IMR-90 (cell line): ENCODE measurements around the gene MND1. TPM values are rescaled to one million over a fixed set of nuclear protein-coding genes. Genes with fewer than 3 reads are reported as not detected.

Source experiments
- ATAC-seq: fragments of 200-7000 bp; cut with Tn5 transposase; 2 replicates; pipeline ENCODE4 v1.9.1; 2020; ENCODE audit warnings: low read depth, mild to moderate bottlenecking, moderate library complexity
- BruUV-seq: library from RNA; stranded (reverse); fragments of 400-500 nt; replicated peaks from 2 replicates; lab custom pipeline; 2021; lab: Mats Ljungman, UMichigan
- CTCF ChIA-PET: fragments of 300-600 bp; formaldehyde crosslinking; extraction: SDS; loops from one replicate; lab custom pipeline; 2021; ENCODE audit warnings: antibody characterized with exemption; lab: Yijun Ruan, JAX
- POLR2A ChIA-PET: fragments of 300-600 bp; sonication (Branson Sonifier 250); formaldehyde crosslinking; loops from one replicate; lab custom pipeline; 2022; ENCODE audit warnings: antibody characterized with exemption; ENCODE audit not compliant: unreplicated experiment; lab: Charles Lee
- DNase-seq: peaks from one replicate; pipeline ENCODE4 v3.0.0; 2013
- H2AFZ ChIP-seq: replicated peaks from 2 replicates; pipeline ENCODE3; 2013; ENCODE audit warnings: low read length, mild to moderate bottlenecking; ENCODE audit not compliant: poor library complexity
- H2AK5ac ChIP-seq: 2 replicates; pipeline ENCODE4 v1.6.1; 2013; ENCODE audit warnings: low read depth, low read length, inconsistent platforms
- H2AK9ac ChIP-seq: replicated peaks from 2 replicates; pipeline ENCODE3; 2013; ENCODE audit warnings: mild to moderate bottlenecking, low read depth, low read length, moderate library complexity; ENCODE audit not compliant: poor library complexity
- H2BK120ac ChIP-seq: 2 replicates; pipeline ENCODE4 v1.6.1; 2013; ENCODE audit warnings: low read depth, low read length, inconsistent platforms
- H2BK15ac ChIP-seq: 3 replicates; pipeline ENCODE4 v1.6.1; 2013; ENCODE audit warnings: low read depth, low read length, inconsistent platforms
- H2BK20ac ChIP-seq: 2 replicates; pipeline ENCODE4 v1.6.1; 2013; ENCODE audit warnings: low read depth, mild to moderate bottlenecking, inconsistent platforms, low read length, moderate library complexity
- H2BK5ac ChIP-seq: 2 replicates; pipeline ENCODE4 v1.6.1; 2013; ENCODE audit warnings: mild to moderate bottlenecking, low read depth, low read length, inconsistent platforms; ENCODE audit not compliant: poor library complexity, severe bottlenecking
- H3K14ac ChIP-seq: replicated peaks from 2 replicates; pipeline ENCODE4 v1.6.1; 2013; ENCODE audit warnings: low read depth, low read length, inconsistent platforms
- H3K18ac ChIP-seq: 2 replicates; pipeline ENCODE4 v1.6.1; 2013; ENCODE audit warnings: low read depth, low read length, control low read depth
- H3K23ac ChIP-seq: 2 replicates; pipeline ENCODE4 v1.6.1; 2013; ENCODE audit warnings: low read depth, low read length, inconsistent platforms
- H3K27ac ChIP-seq: 2 replicates; pipeline ENCODE4 v1.5.1; 2013; ENCODE audit warnings: mild to moderate bottlenecking, control low read depth, low read length; ENCODE audit not compliant: insufficient read depth
- H3K27me3 ChIP-seq: 2 replicates; pipeline ENCODE4 v1.6.1; 2013; ENCODE audit warnings: low read length; ENCODE audit not compliant: control insufficient read depth, insufficient read depth
- H3K36me3 ChIP-seq: 2 replicates; pipeline ENCODE4 v1.6.1; 2013; ENCODE audit warnings: low read length, mixed read lengths; ENCODE audit not compliant: control insufficient read depth, insufficient read depth
- H3K4ac ChIP-seq: 2 replicates; pipeline ENCODE4 v1.6.1; 2013; ENCODE audit warnings: low read depth, low read length, inconsistent platforms
- H3K4me1 ChIP-seq: 2 replicates; pipeline ENCODE4 v1.6.1; 2013; ENCODE audit warnings: low read length, mixed read lengths; ENCODE audit not compliant: control insufficient read depth, insufficient read depth
- H3K4me2 ChIP-seq: 2 replicates; pipeline ENCODE4 v1.6.1; 2013; ENCODE audit warnings: low read depth, mild to moderate bottlenecking, control low read depth, low read length, moderate library complexity
- H3K4me3 ChIP-seq: 2 replicates; pipeline ENCODE4 v1.5.1; 2013; ENCODE audit warnings: low read depth, mild to moderate bottlenecking, control low read depth, low read length, moderate library complexity; ENCODE audit not compliant: insufficient read depth
- H3K56ac ChIP-seq: 2 replicates; pipeline ENCODE4 v1.6.1; 2013; ENCODE audit warnings: low read length, inconsistent platforms; ENCODE audit not compliant: insufficient read depth; ENCODE audit errors: extremely low read depth
- H3K79me1 ChIP-seq, 2 experiments: 2 replicates each; pipeline ENCODE4 v1.6.1; 2013; ENCODE audit warnings: low read length in 2 of 2, inconsistent platforms in 1 of 2, low read depth in 1 of 2
- H3K9ac ChIP-seq: 2 replicates; pipeline ENCODE4 v1.6.1; 2013; ENCODE audit warnings: low read depth, low read length, control low read depth
- H3K9me1 ChIP-seq: 2 replicates; pipeline ENCODE4 v1.6.1; 2013; ENCODE audit warnings: low read length, inconsistent platforms; ENCODE audit not compliant: insufficient read depth
- H3K9me3 ChIP-seq: 2 replicates; pipeline ENCODE4 v1.6.1; 2013; ENCODE audit warnings: low read length; ENCODE audit not compliant: control insufficient read depth, insufficient read depth
- H4K20me1 ChIP-seq: 2 replicates; pipeline ENCODE4 v1.6.1; 2013; ENCODE audit warnings: low read length, inconsistent platforms; ENCODE audit not compliant: insufficient read depth
- H4K5ac ChIP-seq: 2 replicates; pipeline ENCODE4 v1.6.1; 2013; ENCODE audit warnings: mild to moderate bottlenecking, low read depth, low read length, control low read depth
- H4K8ac ChIP-seq, 2 experiments: 2 replicates each; pipeline ENCODE4 v1.6.1; 2013; ENCODE audit warnings: low read depth in 2 of 2, low read length in 2 of 2, control low read depth in 1 of 2, inconsistent platforms in 1 of 2
- H4K91ac ChIP-seq: 2 replicates; pipeline ENCODE4 v1.6.1; 2013; ENCODE audit warnings: low read depth, low read length, inconsistent platforms; ENCODE audit not compliant: insufficient read depth
- BHLHE40 ChIP-seq: fragments of 150-350 bp; IDR thresholded peaks from 2 replicates; pipeline ENCODE4 v1.6.1; 2016; ENCODE audit warnings: mild to moderate bottlenecking, low read depth, low read length
- CEBPB ChIP-seq: IDR thresholded peaks from 2 replicates; pipeline ENCODE4 v1.6.1; 2012; ENCODE audit warnings: low read depth, low read length, improper control_type of control experiment
- CHD1 ChIP-seq: IDR thresholded peaks from 2 replicates; pipeline ENCODE4 v1.6.1; 2012; ENCODE audit warnings: low read depth, low read length, improper control_type of control experiment
- FOS ChIP-seq: fragments of 150-350 bp; IDR thresholded peaks from 2 replicates; pipeline ENCODE4 v1.6.1; 2016; ENCODE audit warnings: low read depth, low read length
- MAFK ChIP-seq: IDR thresholded peaks from 2 replicates; pipeline ENCODE4 v1.6.1; 2012; ENCODE audit warnings: low read depth, low read length, improper control_type of control experiment
- MAZ ChIP-seq: IDR thresholded peaks from 2 replicates; pipeline ENCODE4 v1.6.1; 2012; ENCODE audit warnings: low read depth, mild to moderate bottlenecking, low read length, improper control_type of control experiment, moderate library complexity, borderline replicate concordance
- MXI1 ChIP-seq: IDR thresholded peaks from 2 replicates; pipeline ENCODE4 v1.6.1; 2012; ENCODE audit warnings: low read depth, mild to moderate bottlenecking, low read length, moderate library complexity, borderline replicate concordance
- NFE2L2 ChIP-seq: fragments of 150-350 bp; IDR thresholded peaks from 2 replicates; pipeline ENCODE4 v1.6.1; 2016; ENCODE audit warnings: low read depth, mild to moderate bottlenecking, low read length
- POLR2A ChIP-seq: IDR thresholded peaks from 2 replicates; pipeline ENCODE4 v1.6.1; 2012; ENCODE audit warnings: mild to moderate bottlenecking, low read depth, low read length
- RAD21 ChIP-seq: IDR thresholded peaks from 2 replicates; pipeline ENCODE4 v1.6.1; 2012; ENCODE audit warnings: low read length, improper control_type of control experiment
- RCOR1 ChIP-seq: IDR thresholded peaks from 2 replicates; pipeline ENCODE4 v1.6.1; 2012; ENCODE audit warnings: mild to moderate bottlenecking, low read length, improper control_type of control experiment; ENCODE audit not compliant: insufficient replicate concordance
- RFX5 ChIP-seq: IDR thresholded peaks from 2 replicates; pipeline ENCODE4 v1.8.0; 2012; ENCODE audit warnings: low read depth, mild to moderate bottlenecking, low read length, moderate library complexity
- SMC3 ChIP-seq: fragments of 150-350 bp; IDR thresholded peaks from 2 replicates; pipeline ENCODE4 v1.6.1; 2016; ENCODE audit warnings: low read depth, mild to moderate bottlenecking, antibody characterized with exemption, low read length, moderate library complexity
- dilution Hi-C: fragments of 300-500 bp; cut with HindIII; formaldehyde crosslinking; loops from one replicate; pipeline ENCODE4 v1.14.3; 2018; ENCODE audit warnings: low sequenced_read_pairs; ENCODE audit not compliant: unreplicated experiment
- in situ Hi-C: fragments of 300-500 bp; cut with MboI; formaldehyde crosslinking; loops from 3 replicates; pipeline ENCODE4 v1.14.3; 2019; ENCODE audit warnings: low sequenced_read_pairs, inconsistent platforms, mixed read lengths
- intact Hi-C: fragments of 100-400 bp; cut with micrococcal nuclease; formaldehyde crosslinking; loops from 2 replicates; pipeline ENCODE4 v1.10.0; 2022
- polyA plus RNA-seq, 3 experiments: library from polyadenylated mRNA; depleted of rRNA; stranded (reverse); fragments of >200 nt; gene quantifications; 2 replicates each; pipeline ENCODE4 v1.2.3, GENCODE V29; 2012; ENCODE audit warnings: low replicate concordance in 1 of 3
- total RNA-seq: library from RNA; depleted of rRNA; stranded (reverse); fragments of >200 nt; gene quantifications from 2 replicates; pipeline ENCODE4 v1.2.3, GENCODE V29; 2012
- TF ChIP-seq, protein P1 (sequence below): fragments of 150-350 bp; IDR thresholded peaks from 2 replicates; pipeline ENCODE4 v1.6.1; 2016; ENCODE audit warnings: low read depth, mild to moderate bottlenecking, low read length, moderate library complexity, borderline replicate concordance
- TF ChIP-seq, protein P2 (sequence below): fragments of 150-350 bp; IDR thresholded peaks from 2 replicates; pipeline ENCODE4 v1.6.1; 2017; ENCODE audit warnings: mild to moderate bottlenecking, antibody characterized with exemption, low read length, low read depth
- TF ChIP-seq, protein P3 (sequence below): conservative IDR thresholded peaks from 2 replicates; pipeline ENCODE4 v1.5.1; 2012; ENCODE audit warnings: mild to moderate bottlenecking, low read depth, low read length, improper control_type of control experiment

MND1 gene
- total and polyA plus RNA-seq, 2 of the 4 experiments (the other 2 are of a cell fraction) = 0.36 to 3.5 TPM

DNA sequence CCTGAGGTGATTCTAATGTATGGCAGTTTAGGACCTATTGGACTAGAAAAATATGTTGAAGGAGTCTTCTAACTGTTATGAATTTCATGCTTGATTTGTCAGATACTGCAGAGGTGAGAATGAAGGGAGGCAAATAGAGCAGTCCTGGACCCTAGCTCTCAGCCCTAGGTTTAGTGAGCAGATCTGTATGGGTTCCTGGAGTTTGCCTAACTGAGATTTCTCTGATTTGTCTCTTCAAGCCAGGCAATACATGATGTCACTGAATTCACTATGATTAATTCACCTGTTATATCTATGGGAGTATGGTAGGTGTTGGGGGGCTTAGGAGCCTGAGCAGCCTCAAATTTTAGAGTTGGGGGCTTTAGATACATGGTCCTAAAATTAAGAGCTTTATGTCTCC lies 2.6 kb downstream of the MND1 start:
- Histone ChIP-seq H2AFZ (no peak overlapping the region), H3K23ac (peak overlapping the region; percentile 48; the same call in 1 of the 2 replicates), H3K4me3 (no peak overlapping the region), H3K4ac (no peak overlapping the region), H4K91ac (no peak overlapping the region), H3K79me1 (peaks cover 9 to 30% of the 10 kb centered on the region in 2 experiments; a peak in 3 of 4 replicates), H2BK5ac (no peak overlapping the region), H2AK5ac (no peak overlapping the region), H4K5ac (no peak overlapping the region), H4K8ac (no peak overlapping the region), H2BK20ac (no peak overlapping the region), H3K18ac (no peak overlapping the region), H3K9me3 (no peaks in the 10 kb centered on the region), H3K9me1 (peaks cover 9% of the 10 kb centered on the region), H3K14ac (no peak overlapping the region), H3K27ac (no peak overlapping the region), H2BK15ac (no peak overlapping the region), H4K20me1 (no peaks in the 10 kb centered on the region), H3K4me1 (0 out of 2 replicates have a peak, but pooled peaks cover 4% of the 10 kb centered on the region), H3K4me2 (no peak overlapping the region), H3K27me3 (no peaks in the 10 kb centered on the region), H2AK9ac (no peak overlapping the region), H3K56ac (no peak overlapping the region), H2BK120ac (no peak overlapping the region; the same call in 1 of the 2 replicates), H3K9ac (no peak overlapping the region), H3K36me3 (no peaks in the 10 kb centered on the region)
- dilution Hi-C loops = no loop called here
- DNase-seq (no peak), ATAC-seq (no peak)
- TF ChIP-seq MXI1 (no peak), RCOR1 (no peak), CHD1 (no peak), MAZ (no peak), POLR2A (no peak), MAFK (no peak), FOS (no peak), SMC3 (no peak), CEBPB (no peak), BHLHE40 (no peak), RFX5 (no peak), NFE2L2 (no peak), RAD21 (no peak)
- TF ChIP-seq, protein P1, sequence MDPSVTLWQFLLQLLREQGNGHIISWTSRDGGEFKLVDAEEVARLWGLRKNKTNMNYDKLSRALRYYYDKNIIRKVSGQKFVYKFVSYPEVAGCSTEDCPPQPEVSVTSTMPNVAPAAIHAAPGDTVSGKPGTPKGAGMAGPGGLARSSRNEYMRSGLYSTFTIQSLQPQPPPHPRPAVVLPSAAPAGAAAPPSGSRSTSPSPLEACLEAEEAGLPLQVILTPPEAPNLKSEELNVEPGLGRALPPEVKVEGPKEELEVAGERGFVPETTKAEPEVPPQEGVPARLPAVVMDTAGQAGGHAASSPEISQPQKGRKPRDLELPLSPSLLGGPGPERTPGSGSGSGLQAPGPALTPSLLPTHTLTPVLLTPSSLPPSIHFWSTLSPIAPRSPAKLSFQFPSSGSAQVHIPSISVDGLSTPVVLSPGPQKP = no peak
- TF ChIP-seq, protein P2, sequence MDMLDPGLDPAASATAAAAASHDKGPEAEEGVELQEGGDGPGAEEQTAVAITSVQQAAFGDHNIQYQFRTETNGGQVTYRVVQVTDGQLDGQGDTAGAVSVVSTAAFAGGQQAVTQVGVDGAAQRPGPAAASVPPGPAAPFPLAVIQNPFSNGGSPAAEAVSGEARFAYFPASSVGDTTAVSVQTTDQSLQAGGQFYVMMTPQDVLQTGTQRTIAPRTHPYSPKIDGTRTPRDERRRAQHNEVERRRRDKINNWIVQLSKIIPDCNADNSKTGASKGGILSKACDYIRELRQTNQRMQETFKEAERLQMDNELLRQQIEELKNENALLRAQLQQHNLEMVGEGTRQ = no peak
- TF ChIP-seq, protein P3, sequence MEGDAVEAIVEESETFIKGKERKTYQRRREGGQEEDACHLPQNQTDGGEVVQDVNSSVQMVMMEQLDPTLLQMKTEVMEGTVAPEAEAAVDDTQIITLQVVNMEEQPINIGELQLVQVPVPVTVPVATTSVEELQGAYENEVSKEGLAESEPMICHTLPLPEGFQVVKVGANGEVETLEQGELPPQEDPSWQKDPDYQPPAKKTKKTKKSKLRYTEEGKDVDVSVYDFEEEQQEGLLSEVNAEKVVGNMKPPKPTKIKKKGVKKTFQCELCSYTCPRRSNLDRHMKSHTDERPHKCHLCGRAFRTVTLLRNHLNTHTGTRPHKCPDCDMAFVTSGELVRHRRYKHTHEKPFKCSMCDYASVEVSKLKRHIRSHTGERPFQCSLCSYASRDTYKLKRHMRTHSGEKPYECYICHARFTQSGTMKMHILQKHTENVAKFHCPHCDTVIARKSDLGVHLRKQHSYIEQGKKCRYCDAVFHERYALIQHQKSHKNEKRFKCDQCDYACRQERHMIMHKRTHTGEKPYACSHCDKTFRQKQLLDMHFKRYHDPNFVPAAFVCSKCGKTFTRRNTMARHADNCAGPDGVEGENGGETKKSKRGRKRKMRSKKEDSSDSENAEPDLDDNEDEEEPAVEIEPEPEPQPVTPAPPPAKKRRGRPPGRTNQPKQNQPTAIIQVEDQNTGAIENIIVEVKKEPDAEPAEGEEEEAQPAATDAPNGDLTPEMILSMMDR = no peak
- CTCF ChIA-PET = interaction anchor here (0.5 to 2.3 kb wide), 5 partner anchors 12 to 253 kb away, joined by 3 to 11 read pairs (median 5); partner anchors contain the start of gene TMEM131L
- POLR2A ChIA-PET = no interaction called here
- no TSS peak for BruUV-seq
- intact Hi-C loops = loop anchor here (5.0 kb wide), 1 partner anchor 100 kb away; no protein-coding TSS in a partner anchor
- in situ Hi-C loops = loop anchor here (5.0 kb wide), 1 partner anchor 225 kb away; no protein-coding TSS in a partner anchor
